H1 (cell line): ENCODE measurements around the gene HNRNPH3. TPM values are rescaled to one million over a fixed set of nuclear protein-coding genes. Genes with fewer than 3 reads are reported as not detected.

Source experiments
- CTCF ChIA-PET: fragments of 300-600 bp; sonication (Branson Sonifier 250); formaldehyde crosslinking; loops from one replicate; lab custom pipeline; 2021; ENCODE audit not compliant: partially characterized antibody; lab: Charles Lee
- POLR2A ChIA-PET: fragments of 300-600 bp; sonication (Branson Sonifier 250); formaldehyde crosslinking; loops from one replicate; lab custom pipeline; 2021; ENCODE audit warnings: inconsistent platforms; ENCODE audit not compliant: partially characterized antibody; lab: Charles Lee
- DNase-seq, 2 experiments: peaks; one replicate each; pipeline versions ENCODE4 v3.0.0 to v3.0.0-alpha.2; 2010 to 2022; ENCODE audit warnings: low spot score in 2 of 2, low read depth in 1 of 2, mixed read lengths in 1 of 2
- FAIRE-seq: peaks from 2 replicates; lab custom pipeline; 2011; peaks lifted over from hg19 to GRCh38; lab: Jason Lieb, UNC
- H2AFZ ChIP-seq: 2 replicates; pipeline ENCODE4 v1.8.1; 2012; ENCODE audit warnings: low read length, inconsistent platforms
- H2AK5ac ChIP-seq: 2 replicates; pipeline ENCODE4 v1.6.1; 2013; ENCODE audit warnings: low read depth, low read length
- H2BK120ac ChIP-seq: replicated peaks from 2 replicates; pipeline ENCODE3; 2013; ENCODE audit warnings: low read depth, low read length, inconsistent platforms
- H2BK12ac ChIP-seq: 2 replicates; pipeline ENCODE4 v1.6.1; 2013; ENCODE audit warnings: low read depth, low read length
- H2BK15ac ChIP-seq: 2 replicates; pipeline ENCODE4 v1.6.1; 2013; ENCODE audit warnings: low read length
- H2BK20ac ChIP-seq: 2 replicates; pipeline ENCODE4 v1.6.1; 2013; ENCODE audit warnings: low read length
- H2BK5ac ChIP-seq: 2 replicates; pipeline ENCODE4 v1.6.1; 2013; ENCODE audit warnings: low read depth, low read length
- H3K14ac ChIP-seq: 2 replicates; pipeline ENCODE4 v1.6.1; 2013; ENCODE audit warnings: inconsistent platforms; ENCODE audit not compliant: insufficient read length
- H3K18ac ChIP-seq: 2 replicates; pipeline ENCODE4 v1.6.1; 2013; ENCODE audit warnings: low read length; ENCODE audit errors: extremely low read depth
- H3K23ac ChIP-seq: 2 replicates; pipeline ENCODE4 v1.6.1; 2013; ENCODE audit warnings: inconsistent platforms; ENCODE audit not compliant: insufficient read length
- H3K23me2 ChIP-seq: 2 replicates; pipeline ENCODE4 v1.6.1; 2013; ENCODE audit warnings: low read depth, low read length
- H3K27ac ChIP-seq: 2 replicates; pipeline ENCODE4 v1.6.1; 2011; ENCODE audit warnings: low read depth, low read length, inconsistent platforms
- H3K27me3 ChIP-seq, 4 experiments: replicated peaks in 1 of 4; 1 replicate in 1 of 4; 2 replicates in 3 of 4; pipeline versions ENCODE4 v1.6.1 to v1.8.1; 2011 to 2013; ENCODE audit warnings: low read length in 3 of 4, mild to moderate bottlenecking in 3 of 4, inconsistent platforms in 2 of 4, mixed read lengths in 2 of 4, moderate library complexity in 1 of 4; ENCODE audit not compliant: control insufficient read depth in 3 of 4, insufficient read depth in 3 of 4; ENCODE audit errors: extremely low read depth in 1 of 4
- H3K36me3 ChIP-seq, 4 experiments: 2 replicates each; pipeline versions ENCODE4 v1.6.1 to v1.8.1; 2011 to 2013; ENCODE audit warnings: mild to moderate bottlenecking in 4 of 4, low read length in 3 of 4, moderate library complexity in 2 of 4, control low read depth in 1 of 4, inconsistent platforms in 1 of 4; ENCODE audit not compliant: insufficient read depth in 4 of 4, control insufficient read depth in 2 of 4
- H3K4ac ChIP-seq: replicated peaks from 2 replicates; pipeline ENCODE3; 2013; ENCODE audit warnings: low read length, low read depth, mixed read lengths, inconsistent platforms; ENCODE audit not compliant: insufficient read length
- H3K4me1 ChIP-seq, 4 experiments: replicated peaks in 1 of 4; 1 replicate in 1 of 4; 2 replicates in 3 of 4; pipeline versions ENCODE4 v1.6.1 to v1.8.1; 2011 to 2013; ENCODE audit warnings: low read length in 3 of 4, inconsistent platforms in 2 of 4, mixed read lengths in 1 of 4; ENCODE audit not compliant: insufficient read depth in 4 of 4, control insufficient read depth in 3 of 4
- H3K4me2 ChIP-seq, 2 experiments: 2 replicates each; pipeline versions ENCODE4 v1.6.1 to v1.8.1; 2011 to 2013; ENCODE audit warnings: low read depth in 2 of 2, low read length in 2 of 2, control low read depth in 1 of 2, inconsistent platforms in 1 of 2, mild to moderate bottlenecking in 1 of 2; ENCODE audit not compliant: insufficient read depth in 1 of 2
- H3K4me3 ChIP-seq, 4 experiments: fragments of 200-600, 300-600 bp in 1 of 4; sonication (generic), shearing (Covaris generic), sonication (Bioruptor Twin) in 1 of 4; 2 replicates each; pipeline versions ENCODE4 v1.5.1 to v1.8.1; 2011 to 2016; ENCODE audit warnings: low read length in 4 of 4, low read depth in 3 of 4, control low read depth in 2 of 4, inconsistent platforms in 2 of 4, mild to moderate bottlenecking in 2 of 4, mixed read lengths in 1 of 4, moderate library complexity in 1 of 4; ENCODE audit not compliant: insufficient read depth in 2 of 4; ENCODE audit errors: extremely low read depth in 1 of 4
- H3K56ac ChIP-seq: replicated peaks from 2 replicates; pipeline ENCODE3; 2013; ENCODE audit warnings: low read depth, mild to moderate bottlenecking, mixed read lengths, low read length, inconsistent platforms; ENCODE audit not compliant: insufficient read length
- H3K79me1 ChIP-seq: 2 replicates; pipeline ENCODE4 v1.6.1; 2013; ENCODE audit warnings: low read depth, low read length, control low read depth
- H3K79me2 ChIP-seq, 2 experiments: 2 replicates each; pipeline versions ENCODE4 v1.6.1 to v1.8.1; 2012 to 2013; ENCODE audit warnings: low read length in 2 of 2, mild to moderate bottlenecking in 2 of 2, inconsistent platforms in 1 of 2; ENCODE audit not compliant: insufficient read depth in 2 of 2, control insufficient read depth in 1 of 2
- H3K9ac ChIP-seq, 4 experiments: replicated peaks in 1 of 4; 1 replicate in 1 of 4; 2 replicates in 3 of 4; pipeline versions ENCODE4 v1.6.1 to v1.8.1; 2011 to 2013; ENCODE audit warnings: low read depth in 3 of 4, low read length in 3 of 4, control low read depth in 2 of 4, mild to moderate bottlenecking in 2 of 4, moderate library complexity in 2 of 4, inconsistent platforms in 1 of 4; ENCODE audit errors: extremely low read depth in 1 of 4
- H3K9me3 ChIP-seq, 2 experiments: 2 replicates each; pipeline versions ENCODE4 v1.6.1 to v1.8.1; 2012 to 2013; ENCODE audit warnings: mild to moderate bottlenecking in 2 of 2, moderate library complexity in 2 of 2, control low read depth in 1 of 2, inconsistent platforms in 1 of 2, low read depth in 1 of 2, low read length in 1 of 2, mixed read lengths in 1 of 2; ENCODE audit not compliant: insufficient read depth in 2 of 2
- H4K20me1 ChIP-seq, 2 experiments: replicated peaks in 1 of 2; 2 replicates each; pipeline versions ENCODE3 to v1.8.1; 2011 to 2013; ENCODE audit warnings: inconsistent platforms in 2 of 2, low read length in 2 of 2, mild to moderate bottlenecking in 1 of 2; ENCODE audit not compliant: insufficient read depth in 2 of 2, control insufficient read depth in 1 of 2
- H4K5ac ChIP-seq: 2 replicates; pipeline ENCODE4 v1.6.1; 2013; ENCODE audit warnings: low read length, low read depth, mixed read lengths, inconsistent platforms; ENCODE audit not compliant: insufficient read length
- H4K8ac ChIP-seq: 2 replicates; pipeline ENCODE4 v1.8.0; 2013; ENCODE audit warnings: mild to moderate bottlenecking, moderate library complexity, low read length, inconsistent platforms; ENCODE audit not compliant: insufficient read depth; ENCODE audit errors: extremely low read depth
- H4K91ac ChIP-seq: replicated peaks from 2 replicates; pipeline ENCODE3; 2013; ENCODE audit warnings: low read length, mixed read lengths, inconsistent platforms; ENCODE audit not compliant: insufficient read length
- ASH2L ChIP-seq: fragments of 200-600, 300-600 bp; sonication (generic); IDR thresholded peaks from one replicate; pipeline ENCODE4 v1.7.1; 2017; ENCODE audit warnings: low read length
- CBX5 ChIP-seq: fragments of 300-800, 300-1000 bp; sonication (generic); IDR thresholded peaks from 2 replicates; pipeline ENCODE4 v1.7.1; 2016; ENCODE audit warnings: antibody characterized with exemption, low read length, low read depth
- FOSL1 ChIP-seq: IDR thresholded peaks from 2 replicates; pipeline ENCODE4 v1.6.1; 2011; ENCODE audit warnings: mild to moderate bottlenecking, low read depth, low read length, moderate library complexity; ENCODE audit not compliant: insufficient read depth
- JUN ChIP-seq: IDR thresholded peaks from 2 replicates; pipeline ENCODE4 v1.6.1; 2011; ENCODE audit warnings: low read depth, mild to moderate bottlenecking, improper control_type of control experiment, low read length
- JUND ChIP-seq: IDR thresholded peaks from 2 replicates; pipeline ENCODE4 v1.6.1; 2011; ENCODE audit warnings: mild to moderate bottlenecking, improper control_type of control experiment, low read length
- KDM1A ChIP-seq: fragments of 200-600, 300-600 bp; sonication (generic); IDR thresholded peaks from 2 replicates; pipeline ENCODE4 v1.7.1; 2016; ENCODE audit warnings: mild to moderate bottlenecking, low read length, borderline replicate concordance
- NANOG ChIP-seq: IDR thresholded peaks from 2 replicates; pipeline ENCODE4 v1.6.1; 2011; ENCODE audit warnings: low read length, low read depth, mild to moderate bottlenecking, inconsistent platforms; ENCODE audit not compliant: insufficient read depth, poor library complexity, severe bottlenecking
- PHF8 ChIP-seq: fragments of 200-600 bp; sonication (generic); conservative IDR thresholded peaks from 2 replicates; pipeline ENCODE4 v1.7.1; 2012; ENCODE audit warnings: low read depth, mild to moderate bottlenecking, inconsistent platforms, low read length, moderate library complexity
- RXRA ChIP-seq: IDR thresholded peaks from 2 replicates; pipeline ENCODE4 v1.6.1; 2011; ENCODE audit warnings: low read depth, mild to moderate bottlenecking, low read length, moderate library complexity; ENCODE audit not compliant: insufficient read depth
- SIRT6 ChIP-seq: IDR thresholded peaks from one replicate; pipeline ENCODE4 v1.7.1; 2012; ENCODE audit warnings: low read length, inconsistent platforms
- SP1 ChIP-seq: IDR thresholded peaks from 2 replicates; pipeline ENCODE4 v1.6.1; 2011; ENCODE audit warnings: low read depth, low read length
- SUZ12 ChIP-seq: fragments of 200-600 bp; sonication (generic); IDR thresholded peaks from 2 replicates; pipeline ENCODE4 v1.6.1; 2012; ENCODE audit warnings: mild to moderate bottlenecking, inconsistent platforms, low read length, moderate library complexity, mixed read lengths
- ZNF274 ChIP-seq: IDR thresholded peaks from 2 replicates; pipeline ENCODE4 v1.7.0; 2012; ENCODE audit warnings: low read length, borderline replicate concordance; ENCODE audit errors: extremely low read depth
- WGBS, 2 experiments: shearing (Covaris generic) in 1 of 2; methylation state at CpG; one replicate each; pipeline versions ENCODE4 v1.1.6 to v1.1.7; 2013 to 2015; ENCODE audit warnings: low lambda C conversion rate in 2 of 2, mixed read lengths in 2 of 2, inconsistent platforms in 1 of 2, low coverage in 1 of 2, missing lambda C conversion rate in 1 of 2; ENCODE audit not compliant: insufficient replicate concordance in 2 of 2, insufficient coverage in 1 of 2, insufficient read length in 1 of 2; ENCODE audit errors: extremely low coverage in 1 of 2, missing lambda C conversion rate in 1 of 2; 5-methylcytosine and 5-hydroxymethylcytosine counted together
- polyA plus RNA-seq, 7 experiments: library from polyadenylated mRNA; depleted of rRNA in 3 of 7; stranded (reverse) in 5 of 7; unstranded in 2 of 7; fragments of >200 nt in 5 of 7; fragments of 200-250 nt in 2 of 7; gene quantifications; 1 replicate in 5 of 7; 2 replicates in 1 of 7; 4 replicates in 1 of 7; pipeline versions ENCODE4 v1.2.1 to v1.2.3, GENCODE V29; 2011 to 2013; ENCODE audit warnings: missing spikeins in 2 of 7, mixed read lengths in 2 of 7
- total RNA-seq: library from RNA; stranded (reverse); fragmentation: NEBNext Ultra II Directional; extraction: Animal tissue kit (Norgen Biotek cat#: 25700); gene quantifications from 2 replicates; pipeline ENCODE4 v1.2.1, GENCODE V29; 2021

Gene HNRNPH3
- total and polyA plus RNA-seq, 2 of the 8 experiments (the other 6 are each of a cell fraction or from before 2014, with no cell fraction given) = 63.2 to 230 TPM

GRCh38 chr10:68364101-68364886, 32.4 kb downstream of the HNRNPH3 start:
- CTCF ChIA-PET = interaction anchor here (3.5 kb wide), 1 partner anchor 16 kb away, joined by 21 read pairs; no protein-coding TSS in a partner anchor
- no peak for TF ChIP-seq FOSL1
- no peak for TF ChIP-seq ZNF274
- no peak for TF ChIP-seq JUN
- no peak for TF ChIP-seq SUZ12
- TF ChIP-seq NANOG = no peak
- TF ChIP-seq CBX5 = no peak
- no peak for TF ChIP-seq ASH2L
- TF ChIP-seq PHF8 = no peak
- no peak for TF ChIP-seq JUND
- TF ChIP-seq SP1 = no peak
- no peak for TF ChIP-seq SIRT6
- no peak for TF ChIP-seq RXRA
- TF ChIP-seq KDM1A = no peak

More at GRCh38 chr10:68364101-68364886, 32.4 kb downstream of the HNRNPH3 start:
- H3K36me3 ChIP-seq = peaks cover 0 to 9% (median 2%) of the 10 kb centered on the region in 4 experiments; a peak in 2 of 8 replicates
- H2BK15ac ChIP-seq = no peak overlapping the region
- H4K5ac ChIP-seq = no peak overlapping the region
- H2AK5ac ChIP-seq = no peak overlapping the region
- H3K79me2 ChIP-seq = no peaks in the 10 kb centered on the region
- H3K79me1 ChIP-seq = no peaks in the 10 kb centered on the region
- no peaks in the 10 kb centered on the region for H4K20me1 ChIP-seq
- no peak overlapping the region for H2AFZ ChIP-seq
- no peaks in the 10 kb centered on the region for H3K23me2 ChIP-seq
- H3K4ac ChIP-seq = no peak overlapping the region
- no peaks in the 10 kb centered on the region for H3K9me3 ChIP-seq
- no peak overlapping the region for H2BK20ac ChIP-seq
- H3K9ac ChIP-seq = no peak overlapping the region
- H2BK5ac ChIP-seq = no peak overlapping the region
- DNase-seq (no peak), FAIRE-seq (no peak)
- no peak overlapping the region for H4K91ac ChIP-seq
- no peaks in the 10 kb centered on the region for H3K4me1 ChIP-seq
- H2BK120ac ChIP-seq = no peak overlapping the region
- no peak overlapping the region for H3K18ac ChIP-seq
- POLR2A ChIA-PET = interaction anchor here (0.7 to 1.2 kb wide), 2 partner anchors 13 to 43 kb away, joined by 3 to 4 read pairs; partner anchors contain the start of gene RUFY2
- no peak overlapping the region for H3K4me2 ChIP-seq
- no peak overlapping the region for H2BK12ac ChIP-seq
- H3K14ac ChIP-seq = no peak overlapping the region
- no peak overlapping the region for H3K27ac ChIP-seq
- H3K23ac ChIP-seq = no peak overlapping the region
- 89% methylated on average over 3 of the region's 3 CpGs; no CpG with 5 or more reads in 1 of the 2 experiments for WGBS, 2 experiments
- H4K8ac ChIP-seq = no peak overlapping the region
- no peak overlapping the region for H3K56ac ChIP-seq
- no peaks in the 10 kb centered on the region for H3K27me3 ChIP-seq
- H3K4me3 ChIP-seq = no peak overlapping the region
